ENCODE results near the gene LGALS9C. TPM values are rescaled to one million over a fixed set of nuclear protein-coding genes. Genes with fewer than 3 reads are reported as not detected.
"Not testable (repeated sequence)": the region's sequence is repeated elsewhere in the genome, so short reads cannot be mapped to it uniquely, and the experiment has no call there.

The LGALS9C gene
- total and polyA plus RNA-seq, 2 donors (not counting 1 experiment from before 2014, with no cell fraction given), result 0.08 TPM; not detected in 1

DNA sequence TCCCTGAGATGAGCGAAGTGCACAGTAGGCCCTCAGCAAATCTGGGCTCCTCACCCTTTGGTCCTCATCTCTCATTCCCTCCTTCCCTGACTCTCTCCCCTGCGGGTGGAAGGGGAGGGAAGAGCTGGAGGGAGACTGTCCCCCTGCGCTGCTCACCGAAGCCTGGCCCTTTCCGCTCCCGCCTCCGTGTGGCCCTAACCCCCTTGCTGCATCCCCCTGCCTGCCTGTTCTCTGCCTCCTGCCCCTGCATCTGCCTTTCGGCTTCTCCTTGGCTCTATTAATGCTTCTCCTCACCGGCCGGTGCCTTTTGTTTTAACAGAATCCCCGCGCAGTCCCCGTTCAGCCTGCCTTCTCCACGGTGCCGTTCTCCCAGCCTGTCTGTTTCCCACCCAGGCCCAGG is 12.0 kb downstream of the LGALS9C start:
- not testable (repeated sequence) for H2AFZ ChIP-seq (ENCODE audit: low read length); H3K4me2 ChIP-seq (ENCODE audit: extremely low read depth, insufficient read depth, low read length); DNase-seq (ENCODE audit: low read depth in 2 of 2); H3K9me3 ChIP-seq (ENCODE audit: control insufficient read depth, insufficient read depth, low read depth, low read length); H4K20me1 ChIP-seq (ENCODE audit: control insufficient read depth, extremely low read depth, insufficient read depth, low read length); H3K27me3 ChIP-seq (ENCODE audit: control insufficient read depth, insufficient read depth, low read length); H3K9ac ChIP-seq (ENCODE audit: insufficient read depth, low read length); H3K4me3 ChIP-seq (replicated peaks in 1 of 4; ENCODE audit: control extremely low read depth in 1 of 4, insufficient read depth in 1 of 4, low read depth in 3 of 4, low read length in 4 of 4); H3K27ac ChIP-seq (ENCODE audit: insufficient read depth, low read length); H3K36me3 ChIP-seq (ENCODE audit: control insufficient read depth, insufficient read depth, low read length); H3K4me1 ChIP-seq (ENCODE audit: control insufficient read depth, extremely low read depth, insufficient read depth, low read length); H3K79me2 ChIP-seq (ENCODE audit: control insufficient read depth, insufficient read depth, low read length)

DNA sequence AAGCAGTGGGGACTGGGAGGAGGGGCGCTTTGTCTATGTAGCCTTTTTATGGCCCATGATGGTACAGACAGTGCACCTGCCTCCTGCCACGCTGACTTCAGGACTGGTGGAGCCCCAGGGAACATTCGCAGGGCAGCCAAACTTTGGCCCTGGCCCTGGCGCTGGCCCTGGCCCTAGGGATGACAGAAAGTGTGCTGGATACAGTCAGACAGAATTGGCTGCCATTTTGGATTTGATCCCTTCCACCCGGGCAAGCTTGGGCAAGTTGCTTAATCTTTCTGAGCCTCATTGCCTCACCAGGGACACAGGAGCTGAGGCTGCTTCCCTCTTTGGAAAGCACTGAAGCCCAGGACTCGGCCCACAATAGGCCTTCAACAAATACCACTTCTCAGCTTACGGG is 13.4 kb downstream of the LGALS9C start:
- not testable (repeated sequence) for H4K20me1 ChIP-seq (ENCODE audit: control insufficient read depth, extremely low read depth, insufficient read depth, low read length); H2AFZ ChIP-seq (ENCODE audit: low read length); H3K36me3 ChIP-seq (ENCODE audit: control insufficient read depth, insufficient read depth, low read length); H3K4me2 ChIP-seq (ENCODE audit: extremely low read depth, insufficient read depth, low read length); H3K9ac ChIP-seq (ENCODE audit: insufficient read depth, low read length); H3K4me3 ChIP-seq (replicated peaks in 1 of 4; ENCODE audit: control extremely low read depth in 1 of 4, insufficient read depth in 1 of 4, low read depth in 3 of 4, low read length in 4 of 4); DNase-seq (ENCODE audit: low read depth in 2 of 2); H3K9me3 ChIP-seq (ENCODE audit: control insufficient read depth, insufficient read depth, low read depth, low read length); H3K27me3 ChIP-seq (ENCODE audit: control insufficient read depth, insufficient read depth, low read length); H3K27ac ChIP-seq (ENCODE audit: insufficient read depth, low read length); H3K79me2 ChIP-seq (ENCODE audit: control insufficient read depth, insufficient read depth, low read length); H3K4me1 ChIP-seq (ENCODE audit: control insufficient read depth, extremely low read depth, insufficient read depth, low read length)

DNA sequence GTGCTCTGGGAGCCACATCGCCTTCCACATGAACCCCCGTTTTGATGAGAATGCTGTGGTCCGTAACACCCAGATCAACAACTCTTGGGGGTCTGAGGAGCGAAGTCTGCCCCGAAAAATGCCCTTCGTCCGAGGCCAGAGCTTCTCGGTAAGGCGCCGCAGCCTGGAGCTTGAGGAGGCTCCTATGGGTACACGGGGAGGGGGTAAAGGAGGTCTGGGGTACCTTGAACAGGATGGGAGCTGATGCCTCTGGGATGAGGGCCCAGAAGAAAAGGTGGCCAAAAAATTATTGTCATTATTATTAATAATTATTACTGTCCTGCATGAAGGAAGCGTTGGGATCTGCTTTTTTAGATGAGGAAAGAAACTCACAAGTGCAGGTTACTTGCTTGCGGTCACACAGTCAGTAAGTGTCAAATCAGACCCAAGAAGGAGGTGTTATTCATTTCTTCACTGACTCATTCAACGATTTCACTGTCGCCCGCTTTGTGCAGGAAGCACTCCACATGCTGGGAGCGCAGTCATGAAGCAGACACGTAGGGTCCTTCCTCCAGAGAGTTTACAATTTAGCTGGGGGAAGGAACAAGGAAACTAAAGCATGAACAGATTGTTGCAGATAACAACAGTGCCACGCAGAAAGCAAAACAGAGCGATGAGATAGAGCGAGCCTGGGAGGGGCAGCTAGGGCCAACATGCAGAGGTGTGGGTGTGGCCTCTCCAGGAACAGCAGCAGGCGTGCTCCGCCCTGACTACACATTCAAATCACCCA is 16.3 kb downstream of the LGALS9C start:
- not testable (repeated sequence) for H3K4me3 ChIP-seq (replicated peaks in 1 of 4; ENCODE audit: control extremely low read depth in 1 of 4, insufficient read depth in 1 of 4, low read depth in 3 of 4, low read length in 4 of 4); H3K27ac ChIP-seq (ENCODE audit: insufficient read depth, low read length); H3K4me1 ChIP-seq (ENCODE audit: control insufficient read depth, extremely low read depth, insufficient read depth, low read length); H2AFZ ChIP-seq (ENCODE audit: low read length); H3K4me2 ChIP-seq (ENCODE audit: extremely low read depth, insufficient read depth, low read length); H3K27me3 ChIP-seq (ENCODE audit: control insufficient read depth, insufficient read depth, low read length); H3K36me3 ChIP-seq (ENCODE audit: control insufficient read depth, insufficient read depth, low read length); H3K9me3 ChIP-seq (ENCODE audit: control insufficient read depth, insufficient read depth, low read depth, low read length); H4K20me1 ChIP-seq (ENCODE audit: control insufficient read depth, extremely low read depth, insufficient read depth, low read length); DNase-seq (ENCODE audit: low read depth in 2 of 2); H3K9ac ChIP-seq (ENCODE audit: insufficient read depth, low read length); H3K79me2 ChIP-seq (ENCODE audit: control insufficient read depth, insufficient read depth, low read length)

DNA sequence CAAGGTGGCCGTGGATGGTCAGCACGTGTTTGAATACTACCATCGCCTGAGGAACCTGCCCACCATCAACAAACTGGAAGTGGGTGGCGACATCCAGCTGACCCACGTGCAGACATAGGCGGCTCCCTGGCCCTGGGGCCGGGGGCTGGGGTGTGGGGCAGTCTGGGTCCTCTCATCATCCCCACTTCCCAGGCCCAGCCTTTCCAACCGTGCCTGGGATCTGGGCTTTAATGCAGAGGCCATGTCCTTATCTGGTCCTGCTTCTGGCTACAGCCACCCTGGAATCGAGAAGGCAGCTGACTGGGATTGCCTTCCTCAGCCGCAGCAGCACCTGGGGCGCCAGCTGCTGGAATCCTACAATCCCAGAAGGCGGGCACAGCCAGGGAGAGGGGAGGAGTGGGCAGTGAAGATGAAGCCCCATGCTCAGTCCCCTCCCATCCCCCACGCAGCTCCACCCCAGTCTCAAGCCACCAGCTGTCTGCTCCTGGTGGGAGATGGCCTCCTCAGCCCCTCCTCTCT is 17.7 kb downstream of the LGALS9C start:
- not testable (repeated sequence) for H3K27ac ChIP-seq (ENCODE audit: insufficient read depth, low read length); H3K79me2 ChIP-seq (ENCODE audit: control insufficient read depth, insufficient read depth, low read length); H4K20me1 ChIP-seq (ENCODE audit: control insufficient read depth, extremely low read depth, insufficient read depth, low read length); H3K27me3 ChIP-seq (ENCODE audit: control insufficient read depth, insufficient read depth, low read length); DNase-seq (ENCODE audit: low read depth in 2 of 2); H3K9ac ChIP-seq (ENCODE audit: insufficient read depth, low read length); H3K36me3 ChIP-seq (ENCODE audit: control insufficient read depth, insufficient read depth, low read length); H3K9me3 ChIP-seq (ENCODE audit: control insufficient read depth, insufficient read depth, low read depth, low read length); H2AFZ ChIP-seq (ENCODE audit: low read length); H3K4me2 ChIP-seq (ENCODE audit: extremely low read depth, insufficient read depth, low read length); H3K4me1 ChIP-seq (ENCODE audit: control insufficient read depth, extremely low read depth, insufficient read depth, low read length); H3K4me3 ChIP-seq (replicated peaks in 1 of 4; ENCODE audit: control extremely low read depth in 1 of 4, insufficient read depth in 1 of 4, low read depth in 3 of 4, low read length in 4 of 4)

DNA sequence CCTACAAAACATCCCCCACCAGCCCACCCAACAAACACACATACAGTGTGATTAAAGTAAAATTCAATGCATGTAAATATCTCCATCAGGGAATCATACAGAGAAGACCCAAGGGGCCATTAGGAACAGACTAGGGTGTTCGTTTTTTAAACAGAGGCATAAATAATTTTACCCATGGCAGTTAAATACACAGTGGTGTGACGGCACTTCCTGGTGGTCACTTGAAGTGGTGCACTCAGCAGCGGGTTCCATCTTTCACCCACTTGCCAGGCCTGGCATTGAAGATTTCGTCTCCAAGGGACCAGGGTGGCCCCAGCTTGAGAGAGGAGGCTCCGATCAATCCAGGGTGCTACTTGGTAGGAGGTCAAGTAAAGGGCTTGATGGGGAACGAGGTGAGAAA is 20.5 kb downstream of the LGALS9C start:
- H3K36me3 ChIP-seq (ENCODE audit: control insufficient read depth, insufficient read depth, low read length); H3K79me2 ChIP-seq (ENCODE audit: control insufficient read depth, insufficient read depth, low read length): not testable (repeated sequence)

DNA sequence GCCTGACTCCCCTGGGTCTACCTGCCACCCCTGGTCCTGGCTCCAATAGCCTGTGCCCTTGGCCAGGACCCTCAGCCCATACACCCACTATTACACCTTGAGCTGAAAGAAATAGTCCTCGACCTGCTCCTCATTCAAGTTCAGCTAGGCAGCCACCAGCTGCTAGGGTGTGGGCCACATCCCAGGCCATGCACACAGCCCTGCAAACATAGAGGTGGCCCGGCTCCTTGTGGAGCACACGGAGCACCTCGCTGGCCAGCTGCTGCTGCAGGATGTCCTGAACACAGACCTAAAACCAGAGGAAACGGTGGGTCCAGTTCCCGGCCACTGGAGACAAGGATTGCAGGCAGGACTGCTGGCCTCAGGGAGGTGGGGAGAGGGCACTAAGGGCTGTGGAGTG is 22.5 kb downstream of the LGALS9C start:
- DNase-seq (ENCODE audit: low read depth in 2 of 2); H3K36me3 ChIP-seq (ENCODE audit: control insufficient read depth, insufficient read depth, low read length); H4K20me1 ChIP-seq (ENCODE audit: control insufficient read depth, extremely low read depth, insufficient read depth, low read length); H3K27me3 ChIP-seq (ENCODE audit: control insufficient read depth, insufficient read depth, low read length); H3K9me3 ChIP-seq (ENCODE audit: control insufficient read depth, insufficient read depth, low read depth, low read length); H3K27ac ChIP-seq (ENCODE audit: insufficient read depth, low read length); H3K4me3 ChIP-seq (replicated peaks in 1 of 4; ENCODE audit: control extremely low read depth in 1 of 4, insufficient read depth in 1 of 4, low read depth in 3 of 4, low read length in 4 of 4); H3K4me1 ChIP-seq (ENCODE audit: control insufficient read depth, extremely low read depth, insufficient read depth, low read length); H3K4me2 ChIP-seq (ENCODE audit: extremely low read depth, insufficient read depth, low read length); H3K9ac ChIP-seq (ENCODE audit: insufficient read depth, low read length); H2AFZ ChIP-seq (ENCODE audit: low read length); H3K79me2 ChIP-seq (ENCODE audit: control insufficient read depth, insufficient read depth, low read length): not testable (repeated sequence)

More for the DNA sequence above, 20.5 kb downstream of the LGALS9C start:
- H3K27ac ChIP-seq (ENCODE audit: insufficient read depth, low read length); H2AFZ ChIP-seq (ENCODE audit: low read length); DNase-seq (ENCODE audit: low read depth in 2 of 2); H3K4me3 ChIP-seq (replicated peaks in 1 of 4; ENCODE audit: control extremely low read depth in 1 of 4, insufficient read depth in 1 of 4, low read depth in 3 of 4, low read length in 4 of 4); H3K4me1 ChIP-seq (ENCODE audit: control insufficient read depth, extremely low read depth, insufficient read depth, low read length); H3K4me2 ChIP-seq (ENCODE audit: extremely low read depth, insufficient read depth, low read length); H3K9me3 ChIP-seq (ENCODE audit: control insufficient read depth, insufficient read depth, low read depth, low read length); H4K20me1 ChIP-seq (ENCODE audit: control insufficient read depth, extremely low read depth, insufficient read depth, low read length); H3K27me3 ChIP-seq (ENCODE audit: control insufficient read depth, insufficient read depth, low read length); H3K9ac ChIP-seq (ENCODE audit: insufficient read depth, low read length): not testable (repeated sequence)
- TF ChIP-seq, protein P1, sequence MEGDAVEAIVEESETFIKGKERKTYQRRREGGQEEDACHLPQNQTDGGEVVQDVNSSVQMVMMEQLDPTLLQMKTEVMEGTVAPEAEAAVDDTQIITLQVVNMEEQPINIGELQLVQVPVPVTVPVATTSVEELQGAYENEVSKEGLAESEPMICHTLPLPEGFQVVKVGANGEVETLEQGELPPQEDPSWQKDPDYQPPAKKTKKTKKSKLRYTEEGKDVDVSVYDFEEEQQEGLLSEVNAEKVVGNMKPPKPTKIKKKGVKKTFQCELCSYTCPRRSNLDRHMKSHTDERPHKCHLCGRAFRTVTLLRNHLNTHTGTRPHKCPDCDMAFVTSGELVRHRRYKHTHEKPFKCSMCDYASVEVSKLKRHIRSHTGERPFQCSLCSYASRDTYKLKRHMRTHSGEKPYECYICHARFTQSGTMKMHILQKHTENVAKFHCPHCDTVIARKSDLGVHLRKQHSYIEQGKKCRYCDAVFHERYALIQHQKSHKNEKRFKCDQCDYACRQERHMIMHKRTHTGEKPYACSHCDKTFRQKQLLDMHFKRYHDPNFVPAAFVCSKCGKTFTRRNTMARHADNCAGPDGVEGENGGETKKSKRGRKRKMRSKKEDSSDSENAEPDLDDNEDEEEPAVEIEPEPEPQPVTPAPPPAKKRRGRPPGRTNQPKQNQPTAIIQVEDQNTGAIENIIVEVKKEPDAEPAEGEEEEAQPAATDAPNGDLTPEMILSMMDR (conservative IDR thresholded peaks at IDR 0.05 in 1 of 2, IDR thresholded peaks at IDR 0.05 in 1 of 2; ENCODE audit: low read depth in 1 of 2, low read length in 2 of 2), result peak in 1 of 2 donors; percentile 24
